Nephron progenitor cell (in vitro differentiated cells): ENCODE data around the gene TTC29.

Experiments used
- DNase-seq: peaks from one replicate; pipeline ENCODE4 v3.0.0; 2021
- H3K27ac Mint-ChIP-seq: 2 replicates; pipeline ENCODE4 v1.8.0; 2021; ENCODE audit warnings: mild to moderate bottlenecking, moderate library complexity, mixed read lengths
- H3K27me3 Mint-ChIP-seq: 2 replicates; pipeline ENCODE4 v1.8.0; 2021; ENCODE audit warnings: mild to moderate bottlenecking, low read depth, mixed read lengths; ENCODE audit not compliant: poor library complexity
- H3K36me3 Mint-ChIP-seq: 2 replicates; pipeline ENCODE4 v1.8.0; 2021; ENCODE audit warnings: low read depth, mixed read lengths
- H3K4me1 Mint-ChIP-seq: 2 replicates; pipeline ENCODE4 v1.8.0; 2021; ENCODE audit warnings: mixed read lengths
- H3K4me3 Mint-ChIP-seq: 2 replicates; pipeline ENCODE4 v1.8.0; 2021; ENCODE audit warnings: mild to moderate bottlenecking, moderate library complexity, mixed read lengths
- H3K9me3 Mint-ChIP-seq: 2 replicates; pipeline ENCODE4 v1.8.0; 2021; ENCODE audit warnings: mild to moderate bottlenecking, moderate library complexity, mixed read lengths
- TF ChIP-seq, protein P1 (sequence below): fragments of 200-600 bp; sonication (generic); IDR thresholded peaks from 2 replicates; pipeline ENCODE4 v1.5.0; 2021; ENCODE audit warnings: antibody characterized with exemption

Gene TTC29

DNA sequence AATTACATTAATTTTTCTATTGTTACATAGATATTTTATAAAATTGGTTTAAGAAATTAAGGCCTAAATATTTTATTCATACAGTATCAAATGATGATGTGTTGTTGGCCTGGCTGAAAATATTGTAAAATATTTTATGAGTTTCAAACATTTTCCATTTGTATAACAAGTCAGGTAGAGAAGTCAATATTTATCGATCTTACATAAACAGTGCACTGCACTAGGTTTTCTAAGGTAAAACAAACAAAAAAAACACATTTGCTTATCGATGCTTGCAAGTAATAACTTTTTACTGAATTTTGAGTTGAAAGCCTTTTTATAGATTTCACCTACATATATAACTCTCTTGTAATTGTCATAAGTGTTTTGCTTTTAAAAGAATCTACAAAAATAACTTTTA is 7.2 kb upstream of the TTC29 start:
- H3K4me3 Mint-ChIP-seq: no peak overlapping the region
- H3K27ac Mint-ChIP-seq: no peak overlapping the region
- no peaks in the 10 kb centered on the region for H3K4me1 Mint-ChIP-seq
- H3K27me3 Mint-ChIP-seq: no peaks in the 10 kb centered on the region
- no peaks in the 10 kb centered on the region for H3K36me3 Mint-ChIP-seq
- DNase-seq: no peak
- no peaks in the 10 kb centered on the region for H3K9me3 Mint-ChIP-seq
- TF ChIP-seq, protein P1, sequence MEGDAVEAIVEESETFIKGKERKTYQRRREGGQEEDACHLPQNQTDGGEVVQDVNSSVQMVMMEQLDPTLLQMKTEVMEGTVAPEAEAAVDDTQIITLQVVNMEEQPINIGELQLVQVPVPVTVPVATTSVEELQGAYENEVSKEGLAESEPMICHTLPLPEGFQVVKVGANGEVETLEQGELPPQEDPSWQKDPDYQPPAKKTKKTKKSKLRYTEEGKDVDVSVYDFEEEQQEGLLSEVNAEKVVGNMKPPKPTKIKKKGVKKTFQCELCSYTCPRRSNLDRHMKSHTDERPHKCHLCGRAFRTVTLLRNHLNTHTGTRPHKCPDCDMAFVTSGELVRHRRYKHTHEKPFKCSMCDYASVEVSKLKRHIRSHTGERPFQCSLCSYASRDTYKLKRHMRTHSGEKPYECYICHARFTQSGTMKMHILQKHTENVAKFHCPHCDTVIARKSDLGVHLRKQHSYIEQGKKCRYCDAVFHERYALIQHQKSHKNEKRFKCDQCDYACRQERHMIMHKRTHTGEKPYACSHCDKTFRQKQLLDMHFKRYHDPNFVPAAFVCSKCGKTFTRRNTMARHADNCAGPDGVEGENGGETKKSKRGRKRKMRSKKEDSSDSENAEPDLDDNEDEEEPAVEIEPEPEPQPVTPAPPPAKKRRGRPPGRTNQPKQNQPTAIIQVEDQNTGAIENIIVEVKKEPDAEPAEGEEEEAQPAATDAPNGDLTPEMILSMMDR: no peak

DNA sequence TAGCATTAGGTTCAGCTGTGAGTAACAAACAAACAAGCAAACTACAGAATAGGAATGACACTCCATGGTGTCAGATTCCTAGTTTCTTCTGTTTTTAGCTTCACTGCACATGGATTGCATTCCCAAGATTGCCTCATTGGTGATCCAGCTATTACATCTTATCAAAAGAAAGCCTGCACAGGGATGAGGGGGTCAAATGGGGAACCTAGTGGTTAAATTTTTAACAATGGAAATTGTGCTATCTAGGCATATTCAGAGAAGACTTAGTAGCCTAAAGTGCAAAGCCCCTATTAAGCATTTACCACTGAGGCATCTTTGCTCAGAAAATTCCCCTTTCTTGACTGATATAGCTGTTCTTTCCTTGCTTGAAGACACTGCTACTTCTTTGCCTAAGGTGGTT is 3.9 kb upstream of the TTC29 start:
- Mint-ChIP-seq H3K9me3 (no peaks in the 10 kb centered on the region), H3K27ac (no peak overlapping the region), H3K4me3 (no peak overlapping the region), H3K36me3 (no peaks in the 10 kb centered on the region), H3K27me3 (peaks cover 4% of the 10 kb centered on the region), H3K4me1 (peaks cover 25% of the 10 kb centered on the region)
- TF ChIP-seq, protein P1: no peak
- no peak for DNase-seq

DNA sequence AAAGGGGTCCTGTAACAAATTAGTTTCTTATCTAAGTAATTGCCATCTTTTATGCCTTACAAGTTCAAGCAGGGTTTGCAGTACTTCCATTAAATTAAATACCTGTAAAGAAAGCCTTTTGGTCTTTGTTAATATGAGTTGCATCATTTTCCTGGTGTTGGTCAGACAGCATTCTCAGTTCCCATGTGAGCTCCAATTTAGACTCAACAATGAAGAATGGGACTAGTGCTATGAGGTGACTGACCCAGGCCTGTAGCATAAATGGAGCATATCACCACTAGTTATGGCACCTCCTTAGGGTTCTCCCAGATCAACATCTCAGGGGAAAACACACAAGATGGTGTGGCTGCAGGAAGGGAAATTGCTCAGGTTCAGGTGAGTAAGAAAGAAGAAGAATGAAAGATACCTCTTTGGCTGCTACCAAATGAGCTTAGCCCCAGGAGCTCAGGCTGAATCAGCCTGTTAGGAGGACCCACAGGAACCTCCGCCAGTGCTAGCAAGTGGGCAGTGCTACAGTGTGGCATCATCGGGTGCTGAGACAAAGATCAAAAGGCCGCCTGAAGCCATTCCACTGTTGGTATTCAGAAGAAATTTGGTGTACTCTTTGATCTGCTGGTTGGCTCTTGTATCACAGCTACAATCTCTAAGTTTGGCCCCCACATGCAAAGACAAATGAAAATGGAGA is 1.8 kb downstream of the TTC29 start:
- Mint-ChIP-seq H3K27ac (no peak overlapping the region), H3K36me3 (no peaks in the 10 kb centered on the region), H3K9me3 (no peaks in the 10 kb centered on the region), H3K4me3 (peak overlapping the region; percentile 80), H3K27me3 (peaks cover 4% of the 10 kb centered on the region), H3K4me1 (peaks cover 48% of the 10 kb centered on the region)
- TF ChIP-seq, protein P1: no peak
- DNase-seq: no peak

DNA sequence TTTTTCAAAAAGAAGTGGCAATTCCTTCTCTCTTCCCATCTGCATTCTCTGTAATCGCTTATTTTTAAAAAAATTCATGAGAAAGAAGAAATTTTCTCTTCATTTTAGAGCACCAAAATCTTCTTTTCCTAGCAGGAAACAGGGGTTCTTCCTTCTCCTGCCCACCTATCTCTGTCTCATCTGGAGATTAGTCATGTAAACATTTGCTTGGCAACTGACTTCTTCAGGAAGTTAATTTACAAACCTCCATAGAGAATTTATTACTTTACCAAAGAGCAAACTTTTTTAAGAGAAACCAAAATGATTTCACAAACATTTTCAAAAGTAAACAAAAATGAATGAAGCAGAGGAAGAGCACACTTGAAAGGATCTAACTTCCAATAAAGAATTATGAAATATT is 13.5 kb downstream of the TTC29 start:
- no peak for DNase-seq
- no peaks in the 10 kb centered on the region for H3K9me3 Mint-ChIP-seq
- H3K4me3 Mint-ChIP-seq: no peak overlapping the region
- no peak overlapping the region for H3K27ac Mint-ChIP-seq
- H3K27me3 Mint-ChIP-seq: no peaks in the 10 kb centered on the region
- no peaks in the 10 kb centered on the region for H3K36me3 Mint-ChIP-seq
- TF ChIP-seq, protein P1: no peak
- no peaks in the 10 kb centered on the region for H3K4me1 Mint-ChIP-seq

DNA sequence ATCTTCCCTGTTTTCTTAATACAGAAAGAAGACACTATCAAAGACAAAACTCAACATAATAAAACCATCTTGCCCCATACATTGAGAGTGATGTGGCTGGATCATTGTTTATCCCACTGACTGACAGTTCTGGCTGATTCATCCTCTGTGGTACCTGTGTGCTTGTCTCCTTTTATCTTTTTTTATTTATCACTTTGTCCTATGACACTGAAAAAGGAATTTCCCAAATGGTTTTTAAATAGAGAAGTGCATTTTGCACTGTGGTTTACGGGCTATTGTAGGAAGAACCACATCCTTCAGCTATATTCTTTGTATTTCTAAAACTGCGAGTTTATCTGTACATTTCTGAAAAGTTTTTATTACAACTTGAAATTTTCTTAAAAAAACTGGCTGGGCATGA is 15.0 kb downstream of the TTC29 start:
- no peak for DNase-seq
- Mint-ChIP-seq H3K27me3 (no peaks in the 10 kb centered on the region), H3K4me1 (no peaks in the 10 kb centered on the region), H3K4me3 (no peak overlapping the region), H3K9me3 (no peaks in the 10 kb centered on the region), H3K27ac (no peak overlapping the region), H3K36me3 (no peaks in the 10 kb centered on the region)
- TF ChIP-seq, protein P1: no peak

DNA sequence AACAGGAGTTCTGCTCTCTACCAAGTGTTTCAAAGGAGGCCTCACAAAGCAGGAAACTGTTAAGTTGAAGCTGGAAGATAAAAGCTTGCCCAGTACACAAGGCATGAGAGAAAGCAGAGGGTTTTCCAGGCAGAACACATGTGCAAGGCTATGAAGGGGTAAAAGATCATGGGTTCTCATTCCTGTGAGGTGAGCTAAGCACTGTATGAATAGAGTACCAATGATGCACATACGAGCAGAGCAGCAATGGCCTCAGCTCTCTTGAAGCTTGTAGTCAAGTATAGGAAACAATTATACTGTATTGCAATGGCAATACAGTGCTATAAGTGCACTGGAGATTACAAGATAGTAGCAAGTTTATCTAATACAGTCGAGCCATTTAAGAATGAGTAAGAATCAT is 18.0 kb downstream of the TTC29 start:
- Mint-ChIP-seq H3K4me3 (no peak overlapping the region), H3K27me3 (no peaks in the 10 kb centered on the region), H3K36me3 (no peaks in the 10 kb centered on the region), H3K9me3 (no peaks in the 10 kb centered on the region), H3K27ac (no peak overlapping the region), H3K4me1 (no peaks in the 10 kb centered on the region)
- TF ChIP-seq, protein P1: no peak
- DNase-seq: no peak
